Activated naive CD8-positive, alpha-beta T cell treated with anti-CD3 and anti-CD28 coated beads, Interleukin-2, amount 10 ng/mL, durations not matched to agents 7 days and 5 days (primary cell): ENCODE data around the gene BOK. TPM values are rescaled to one million over a fixed set of nuclear protein-coding genes. Genes with fewer than 3 reads are reported as not detected.

Experiments used
- total RNA-seq, 2 experiments: library from RNA; stranded (reverse); gene quantifications; one replicate each; pipeline ENCODE4 v1.2.3, GENCODE V29; 2021

The BOK gene
- total RNA-seq, 2 experiments from 2014 or later: not detected

Other genes with a start within 250 kb of the BOK start
- 100 to 1,000 TPM; 158 TPM for gene HDLBP, start 243.1 kb upstream of the BOK start, total RNA-seq
- 100 to 1,000 TPM; 259 to 275 TPM for gene SEPTIN2, start 242.8 kb upstream of the BOK start, total RNA-seq
- 10 to 100 TPM; 17.7 to 18.3 TPM for gene FARP2, start 202.5 kb upstream of the BOK start, total RNA-seq
- 100 to 1,000 TPM; 156 to 162 TPM for gene STK25, start 50.2 kb upstream of the BOK start, total RNA-seq
- gene THAP4, start 78.4 kb downstream of the BOK start, total RNA-seq: 10 to 100 TPM; 35.0 to 35.5 TPM
- 100 to 1,000 TPM in 1 of 2 experiments, 10 to 100 TPM in 1; 91.1 to 101 TPM for gene ATG4B, start 78.9 kb downstream of the BOK start, total RNA-seq
- gene DTYMK, start 128.1 kb downstream of the BOK start, total RNA-seq: 10 to 100 TPM; 56.5 to 67.9 TPM
- gene ING5, start 143.3 kb downstream of the BOK start, total RNA-seq: 10 to 100 TPM; 52.1 to 54.3 TPM
- gene D2HGDH, start 175.9 kb downstream of the BOK start, total RNA-seq: 10 to 100 TPM; 44.2 to 46.2 TPM
- gene GAL3ST2, start 218.1 kb downstream of the BOK start, total RNA-seq: under 1 TPM; 0.22 to 0.43 TPM